Esophagus muscularis mucosa (tissue), 3 donors: Measurements from ENCODE around the gene S100A14.

Experiments used
- CTCF ChIP-seq, 3 experiments: fragments of 200-600 bp in 2 of 3; fragments of 450-650 bp in 1 of 3; sonication (generic) in 2 of 3; IDR thresholded peaks; one replicate each; pipeline ENCODE4 v1.5.1; 2017 to 2019; ENCODE audit warnings: antibody characterized with exemption in 3 of 3, mild to moderate bottlenecking in 2 of 3, moderate library complexity in 1 of 3
- POLR2A ChIP-seq: fragments of 450-650 bp; IDR thresholded peaks from one replicate; pipeline ENCODE4 v1.6.1; 2017; ENCODE audit warnings: antibody characterized with exemption, moderate library complexity, mild to moderate bottlenecking, low read depth

GRCh38 chr1:153655333-153655732 lies 39.2 kb upstream of the S100A14 start:
- TF ChIP-seq CTCF (IDR thresholded peaks at IDR 0.05) (no peak), POLR2A (no peak)
